HCT116 (cell line): Measurements from ENCODE around the gene ELMOD1. TPM values are rescaled to one million over a fixed set of nuclear protein-coding genes. Genes with fewer than 3 reads are reported as not detected.

ENCODE experiments used
- ATAC-seq: fragments of 200-7000 bp; cut with Tn5 transposase; 2 replicates; pipeline ENCODE4 v1.9.1; 2020; ENCODE audit warnings: mild to moderate bottlenecking, moderate library complexity
- BruUV-seq: library from RNA; stranded (reverse); fragments of 400-500 nt; replicated peaks from 2 replicates; lab custom pipeline; 2021; lab: Mats Ljungman, UMichigan
- CTCF ChIA-PET: fragments of 300-600 bp; sonication (Branson Sonifier 250); formaldehyde crosslinking; loops from one replicate; lab custom pipeline; 2021; ENCODE audit warnings: antibody characterized with exemption; lab: Charles Lee
- POLR2A ChIA-PET: fragments of 300-600, 350-600 bp; sonication (Branson Sonifier 250); formaldehyde crosslinking; loops from one replicate; lab custom pipeline; 2021; ENCODE audit warnings: antibody characterized with exemption; lab: Charles Lee
- RAD21 ChIA-PET, 2 experiments: fragments of 300-600 bp; sonication (Branson Sonifier 250); formaldehyde crosslinking; loops; one replicate each; lab custom pipeline; 2023; ENCODE audit warnings: low total read pairs in 2 of 2; ENCODE audit not compliant: uncharacterized antibody in 2 of 2, unreplicated experiment in 2 of 2, low non-redundant PET in 1 of 2; lab: Charles Lee
- DNase-seq: peaks from one replicate; pipeline ENCODE4 v3.0.0-alpha.2; 2010; ENCODE audit warnings: low read depth, low spot score
- H2AFZ ChIP-seq: fragments of 200-600 bp; shearing (Covaris generic), sonication (generic); 2 replicates; pipeline ENCODE4 v1.6.1; 2017; ENCODE audit warnings: low read depth, mixed run types, mixed read lengths, antibody characterized with exemption, low read length; ENCODE audit not compliant: poor library complexity, severe bottlenecking
- H3K27ac ChIP-seq: 2 replicates; pipeline ENCODE4 v1.5.1; 2012; ENCODE audit warnings: low read depth, low read length
- H3K27me3 ChIP-seq: fragments of 200-600 bp; sonication (generic); 2 replicates; pipeline ENCODE4 v1.6.1; 2016; ENCODE audit warnings: mixed run types, low read length, mixed read lengths; ENCODE audit not compliant: insufficient read depth
- H3K36me3 ChIP-seq, 2 experiments: fragments of 200-500 bp in 1 of 2; fragments of 200-600 bp in 1 of 2; sonication (Bioruptor generic) in 1 of 2; sonication (generic) in 1 of 2; 2 replicates each; pipeline versions ENCODE4 v1.5.1 to v1.6.1; 2014 to 2016; ENCODE audit warnings: low read length in 2 of 2, inconsistent platforms in 1 of 2, mixed read lengths in 1 of 2, mixed run types in 1 of 2; ENCODE audit not compliant: insufficient read depth in 2 of 2, control insufficient read depth in 1 of 2
- H3K4me1 ChIP-seq, 2 experiments: fragments of 200-600 bp in 1 of 2; sonication (generic) in 1 of 2; 2 replicates each; pipeline versions ENCODE4 v1.5.1 to v1.6.1; 2012 to 2017; ENCODE audit warnings: low read length in 2 of 2, inconsistent platforms in 1 of 2, mild to moderate bottlenecking in 1 of 2, mixed read lengths in 1 of 2, mixed run types in 1 of 2, moderate library complexity in 1 of 2; ENCODE audit not compliant: insufficient read depth in 2 of 2, control insufficient read depth in 1 of 2
- H3K4me2 ChIP-seq: fragments of 200-600 bp; sonication (generic); 2 replicates; pipeline ENCODE4 v1.6.1; 2017; ENCODE audit warnings: mixed run types, low read length, mixed read lengths
- H3K4me3 ChIP-seq, 2 experiments: fragments of 200-600 bp in 1 of 2; sonication (generic) in 1 of 2; replicated peaks in 1 of 2; 2 replicates each; pipeline ENCODE4 v1.5.1; 2011 to 2016; ENCODE audit warnings: low read length in 2 of 2, control low read depth in 1 of 2, low read depth in 1 of 2, mild to moderate bottlenecking in 1 of 2, mixed read lengths in 1 of 2, mixed run types in 1 of 2
- H3K79me2 ChIP-seq: fragments of 200-600 bp; sonication (generic); 2 replicates; pipeline ENCODE4 v1.6.1; 2017; ENCODE audit warnings: mild to moderate bottlenecking, mixed run types, low read length, moderate library complexity, mixed read lengths; ENCODE audit not compliant: insufficient read depth
- H3K9ac ChIP-seq: fragments of 200-600 bp; sonication (generic); 2 replicates; pipeline ENCODE4 v1.6.1; 2016; ENCODE audit warnings: low read length, mixed read lengths
- H3K9me2 ChIP-seq: fragments of 200-600 bp; sonication (generic), shearing (Covaris generic); 2 replicates; pipeline ENCODE4 v1.6.1; 2017; ENCODE audit warnings: mixed run types, mild to moderate bottlenecking, moderate library complexity; ENCODE audit not compliant: insufficient read depth
- H3K9me3 ChIP-seq, 2 experiments: fragments of 200-500 bp in 1 of 2; fragments of 200-600 bp in 1 of 2; sonication (Bioruptor generic) in 1 of 2; sonication (generic) in 1 of 2; 2 replicates each; pipeline ENCODE4 v1.6.1; 2014 to 2017; ENCODE audit warnings: low read length in 2 of 2, mixed read lengths in 2 of 2, inconsistent platforms in 1 of 2, low read depth in 1 of 2, mild to moderate bottlenecking in 1 of 2, mixed run types in 1 of 2, moderate library complexity in 1 of 2; ENCODE audit not compliant: control insufficient read depth in 1 of 2, insufficient read depth in 1 of 2
- H4K20me1 ChIP-seq: fragments of 200-600 bp; sonication (generic), shearing (Covaris generic); 2 replicates; pipeline ENCODE4 v1.6.1; 2017; ENCODE audit warnings: mixed run types, mild to moderate bottlenecking, moderate library complexity; ENCODE audit not compliant: insufficient read depth
- ATF3 ChIP-seq: IDR thresholded peaks from 2 replicates; pipeline ENCODE4 v1.6.1; 2012
- CBX3 ChIP-seq: IDR thresholded peaks from 2 replicates; pipeline ENCODE4 v1.6.1; 2012; ENCODE audit warnings: low read depth
- ELF1 ChIP-seq: IDR thresholded peaks from 2 replicates; pipeline ENCODE4 v1.6.1; 2012; ENCODE audit warnings: low read depth, borderline replicate concordance
- EZH2phosphoT487 ChIP-seq: fragments of 200-600 bp; IDR thresholded peaks from 2 replicates; pipeline ENCODE4 v1.6.1; 2018; ENCODE audit warnings: antibody characterized with exemption, borderline replicate concordance
- FOSL1 ChIP-seq: IDR thresholded peaks from 2 replicates; pipeline ENCODE4 v1.6.1; 2012; ENCODE audit warnings: low read depth
- POLR2AphosphoS5 ChIP-seq: IDR thresholded peaks from 2 replicates; pipeline ENCODE4 v1.6.1; 2011; ENCODE audit warnings: mild to moderate bottlenecking, low read depth, low read length, moderate library complexity
- RAD21 ChIP-seq: IDR thresholded peaks from 2 replicates; pipeline ENCODE4 v1.6.1; 2012; ENCODE audit warnings: low read depth, mild to moderate bottlenecking
- REST ChIP-seq: IDR thresholded peaks from 2 replicates; pipeline ENCODE4 v1.6.1; 2012; ENCODE audit warnings: low read depth
- SIN3A ChIP-seq: IDR thresholded peaks from 2 replicates; pipeline ENCODE4 v1.6.1; 2012; ENCODE audit warnings: low read depth
- SP1 ChIP-seq: IDR thresholded peaks from 2 replicates; pipeline ENCODE4 v1.6.1; 2012; ENCODE audit warnings: low read depth
- TCF7L2 ChIP-seq: IDR thresholded peaks from 2 replicates; pipeline ENCODE4 v1.7.0; 2011; ENCODE audit warnings: borderline replicate concordance, inconsistent platforms; ENCODE audit not compliant: insufficient read depth, insufficient read length; ENCODE audit errors: extremely low read depth
- YY1 ChIP-seq: IDR thresholded peaks from 2 replicates; pipeline ENCODE4 v1.6.1; 2011; ENCODE audit warnings: low read length, low read depth, moderate library complexity, mild to moderate bottlenecking; ENCODE audit not compliant: insufficient replicate concordance; ENCODE audit errors: extremely low read depth
- ZBTB33 ChIP-seq: IDR thresholded peaks from 2 replicates; pipeline ENCODE4 v1.6.1; 2011; ENCODE audit warnings: mild to moderate bottlenecking, low read length, moderate library complexity; ENCODE audit not compliant: insufficient replicate concordance; ENCODE audit errors: extremely low read depth
- ZFX ChIP-seq: fragments of 450-650 bp; IDR thresholded peaks from 2 replicates; pipeline ENCODE4 v1.6.1; 2017
- ZNF274 ChIP-seq: fragments of 200-500 bp; sonication (Bioruptor generic); IDR thresholded peaks from 2 replicates; pipeline ENCODE4 v1.6.1; 2014; ENCODE audit warnings: mild to moderate bottlenecking, low read depth, low read length, inconsistent platforms
- intact Hi-C: fragments of 100-400 bp; cut with micrococcal nuclease; formaldehyde crosslinking; loops from 2 replicates; pipeline ENCODE4 v1.10.0; 2022
- total RNA-seq: library from RNA; stranded (reverse); gene quantifications from one replicate; pipeline ENCODE4 v1.2.1, GENCODE V29; 2021; ENCODE audit not compliant: unreplicated experiment

ELMOD1 gene
- total RNA-seq, 1 experiment from 2014 or later: 2.9 TPM

DNA sequence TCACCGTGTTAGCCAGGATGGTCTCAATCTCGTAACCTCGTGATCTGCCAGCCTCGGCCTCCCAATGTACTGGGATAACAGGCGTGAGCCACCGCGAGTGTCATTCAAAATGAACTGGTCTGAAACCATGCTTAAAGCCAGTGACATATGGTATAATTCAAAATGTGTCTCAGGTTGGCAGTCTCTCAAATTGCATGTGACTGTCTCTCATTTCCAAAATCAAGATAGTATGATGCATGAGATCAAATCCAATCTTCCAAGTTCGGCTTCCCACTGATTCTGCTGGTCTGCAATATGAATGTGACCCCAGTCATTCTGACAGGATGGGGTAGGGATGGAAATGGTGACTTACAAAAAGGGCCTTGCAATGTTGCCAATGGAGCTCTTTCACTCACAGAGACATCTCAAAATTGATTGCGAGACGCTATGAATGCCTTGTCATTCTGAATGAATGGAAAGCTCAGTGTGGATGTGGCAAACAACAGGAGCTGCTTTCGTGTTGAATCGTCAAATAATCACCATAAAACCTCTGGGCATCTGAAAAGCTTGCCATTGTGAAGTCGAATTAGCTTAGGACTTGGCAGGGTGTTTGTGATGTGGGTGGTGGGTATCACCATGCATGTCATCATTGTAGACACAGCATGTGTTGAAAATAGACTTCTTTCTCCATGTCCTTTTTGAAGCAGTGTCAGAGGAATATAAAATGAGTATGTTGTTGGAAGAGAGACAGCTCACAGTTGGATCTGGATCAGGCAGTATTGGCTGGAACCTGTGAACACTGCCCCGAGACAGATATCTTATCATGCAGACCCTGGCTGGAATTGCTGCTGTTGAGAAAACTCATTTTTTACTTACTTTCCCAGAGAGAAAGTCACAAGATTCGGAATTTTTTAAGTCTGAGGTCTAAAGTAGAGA, 108.7 kb downstream of the ELMOD1 start (continued):
- no peak for TF ChIP-seq YY1

GRCh38 chr11:107702109-107702660, 111.2 kb downstream of the ELMOD1 start:
- H3K79me2 ChIP-seq: no peaks in the 10 kb centered on the region
- no TSS peak for BruUV-seq
- TF ChIP-seq SP1 (no peak), SIN3A (no peak), TCF7L2 (no peak), ATF3 (no peak), CBX3 (no peak), EZH2phosphoT487 (no peak), POLR2AphosphoS5 (no peak), REST (no peak), ZFX (no peak), YY1 (no peak), RAD21 (no peak), ZNF274 (no peak), ZBTB33 (no peak), FOSL1 (no peak), ELF1 (no peak)
- POLR2A ChIA-PET: no interaction called here
- H2AFZ ChIP-seq: no peak overlapping the region
- H3K4me2 ChIP-seq: no peak overlapping the region
- H3K9ac ChIP-seq: no peak overlapping the region
- CTCF ChIA-PET: no interaction called here
- H3K27ac ChIP-seq: no peak overlapping the region
- ATAC-seq (no peak), DNase-seq (no peak)
- RAD21 ChIA-PET: no interaction called here
- intact Hi-C loops: no loop called here
- H3K36me3 ChIP-seq: no peaks in the 10 kb centered on the region
- H3K4me1 ChIP-seq: peaks cover 0 to 5% of the 10 kb centered on the region in 2 experiments; a peak in 1 of 4 replicates
- no peak overlapping the region for H3K4me3 ChIP-seq
- H3K9me2 ChIP-seq: no peaks in the 10 kb centered on the region
- no peaks in the 10 kb centered on the region for H3K27me3 ChIP-seq
- no peaks in the 10 kb centered on the region for H3K9me3 ChIP-seq
- H4K20me1 ChIP-seq: no peaks in the 10 kb centered on the region
